ENCODE results near the gene LFNG. TPM values are rescaled to one million over a fixed set of nuclear protein-coding genes. Genes with fewer than 3 reads are reported as not detected.

Gene LFNG
- total RNA-seq, 2 donors from 2014 or later: 61.4 to 105 TPM

- H3K9me3 ChIP-seq: no peaks in the 10 kb centered on the region
- no peak for DNase-seq
- no peak overlapping the region for H3K9ac ChIP-seq (ENCODE audit: low read depth in 2 of 2, low read length in 2 of 2)
- no peak for TF ChIP-seq CTCF (IDR thresholded peaks at IDR 0.05)
- intact Hi-C loops (cut with DNase I): no loop called here
- no peak overlapping the region for H3K27ac ChIP-seq
- H3K36me3 ChIP-seq: no peaks in the 10 kb centered on the region
- H3K4me3 ChIP-seq: no peak overlapping the region
- H3K4me1 ChIP-seq: peaks cover 13% of the 10 kb centered on the region
- no peaks in the 10 kb centered on the region for H3K27me3 ChIP-seq
Measured at GRCh38 chr7:2480070-2480408, 39.5 kb upstream of the LFNG start.

- no peak overlapping the region for H3K4me3 ChIP-seq
- no peak overlapping the region for H3K27ac ChIP-seq
- peaks cover 13% of the 10 kb centered on the region for H3K4me1 ChIP-seq
- H3K9ac ChIP-seq (ENCODE audit: low read depth in 2 of 2, low read length in 2 of 2): no peak overlapping the region
- TF ChIP-seq CTCF (IDR thresholded peaks at IDR 0.05): no peak
- intact Hi-C loops (cut with DNase I): no loop called here
- no peaks in the 10 kb centered on the region for H3K27me3 ChIP-seq
- no peaks in the 10 kb centered on the region for H3K36me3 ChIP-seq
- no peaks in the 10 kb centered on the region for H3K9me3 ChIP-seq
- no peak for DNase-seq
Measured at GRCh38 chr7:2481195-2481594, 38.4 kb upstream of the LFNG start.

- no peaks in the 10 kb centered on the region for H3K9me3 ChIP-seq
- H3K27ac ChIP-seq: no peak overlapping the region
- H3K27me3 ChIP-seq: no peaks in the 10 kb centered on the region
- peaks cover 10% of the 10 kb centered on the region for H3K4me1 ChIP-seq
- no peak overlapping the region for H3K4me3 ChIP-seq
- no peaks in the 10 kb centered on the region for H3K36me3 ChIP-seq
- DNase-seq: no peak
- H3K9ac ChIP-seq (ENCODE audit: low read depth in 2 of 2, low read length in 2 of 2): no peak overlapping the region
- no peak for TF ChIP-seq CTCF (IDR thresholded peaks at IDR 0.05)
- intact Hi-C loops (cut with DNase I): no loop called here
Measured at GRCh38 chr7:2482725-2483451, 36.7 kb upstream of the LFNG start.

GRCh38 chr7:2483494-2483893 is 36.1 kb upstream of the LFNG start:
- Histone ChIP-seq H3K4me1 (peaks cover 4% of the 10 kb centered on the region), H3K27me3 (no peaks in the 10 kb centered on the region), H3K9ac (ENCODE audit: low read depth in 2 of 2, low read length in 2 of 2) (no peak overlapping the region), H3K27ac (no peak overlapping the region), H3K9me3 (no peaks in the 10 kb centered on the region), H3K36me3 (no peaks in the 10 kb centered on the region), H3K4me3 (no peak overlapping the region)
- DNase-seq: no peak
- TF ChIP-seq CTCF (IDR thresholded peaks at IDR 0.05): no peak
- intact Hi-C loops (cut with DNase I): no loop called here

GRCh38 chr7:2484868-2485267 is 34.7 kb upstream of the LFNG start:
- Histone ChIP-seq H3K4me3 (no peak overlapping the region), H3K9ac (ENCODE audit: low read depth in 2 of 2, low read length in 2 of 2) (no peak overlapping the region), H3K36me3 (no peaks in the 10 kb centered on the region), H3K27ac (no peak overlapping the region), H3K27me3 (no peaks in the 10 kb centered on the region), H3K9me3 (no peaks in the 10 kb centered on the region), H3K4me1 (no peaks in the 10 kb centered on the region)
- no peak for DNase-seq
- intact Hi-C loops (cut with DNase I): no loop called here
- no peak for TF ChIP-seq CTCF (IDR thresholded peaks at IDR 0.05)
